Kidney tubule cell (primary cell): ENCODE data around the gene LAMC1.

ENCODE experiments used
- DNase-seq: peaks from one replicate; pipeline ENCODE4 v3.0.0-alpha.2; 2018; ENCODE audit warnings: low spot score

The LAMC1 gene

GRCh38 chr1:183194527-183195141 is 171.4 kb downstream of the LAMC1 start:
- DNase-seq = no peak

DNA sequence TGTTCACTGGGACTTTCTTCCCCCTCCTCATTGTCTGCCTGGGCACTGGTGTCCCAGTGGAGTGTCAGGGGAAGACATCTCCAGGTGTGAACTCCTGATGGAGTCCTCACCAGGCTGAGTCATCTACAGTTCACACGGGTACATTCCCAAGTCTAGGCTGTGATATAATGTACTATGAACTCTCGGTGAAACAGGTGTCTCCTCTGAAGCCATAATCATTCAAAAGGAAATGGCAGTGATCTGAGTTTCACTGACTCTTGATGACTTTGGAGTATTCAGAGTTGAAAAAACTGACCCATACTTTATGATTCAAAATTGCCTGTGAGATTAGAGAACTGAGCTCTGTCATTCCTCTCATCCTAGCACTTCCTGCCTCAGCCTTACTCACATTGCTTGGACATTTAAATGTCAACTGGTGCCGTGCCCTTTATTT is 171.9 kb downstream of the LAMC1 start:
- DNase-seq = peak; percentile 91
